Activated T-helper 1 cell treated with anti-CD3 and anti-CD28 coated beads, Interleukin-12 subunit alpha, Interleukin-12 subunit beta, Interleukin-2, Interleukin-4 antibody, amounts not matched to agents 30 ng/mL and 10 ng/mL and 1 ng/mL, durations not matched to agents 14 hours and 24 hours and 36 hours (primary cell): ENCODE data around the gene OSBPL9. TPM values are rescaled to one million over a fixed set of nuclear protein-coding genes. Genes with fewer than 3 reads are reported as not detected.

Experiments
- DNase-seq: peaks from one replicate; pipeline ENCODE4 v3.0.0; 2021; ENCODE audit warnings: low spot score
- H3K27ac Mint-ChIP-seq: one replicate; pipeline ENCODE4 v1.8.0; 2021; ENCODE audit warnings: mild to moderate bottlenecking, mixed read lengths
- H3K27me3 Mint-ChIP-seq: one replicate; pipeline ENCODE4 v1.8.0; 2022; ENCODE audit warnings: mild to moderate bottlenecking, moderate library complexity, mixed read lengths; ENCODE audit not compliant: insufficient read depth
- H3K36me3 Mint-ChIP-seq: one replicate; pipeline ENCODE4 v1.8.0; 2021; ENCODE audit warnings: low read depth, mixed read lengths
- H3K4me1 Mint-ChIP-seq: one replicate; pipeline ENCODE4 v1.8.0; 2021; ENCODE audit warnings: low read depth, mixed read lengths
- H3K4me3 Mint-ChIP-seq: one replicate; pipeline ENCODE4 v1.8.0; 2021; ENCODE audit warnings: mild to moderate bottlenecking, moderate library complexity, mixed read lengths
- H3K9me3 Mint-ChIP-seq: one replicate; pipeline ENCODE4 v1.8.0; 2021; ENCODE audit warnings: mixed read lengths
- intact Hi-C: fragments of 100-400 bp; cut with micrococcal nuclease; formaldehyde crosslinking; loops from one replicate; pipeline ENCODE4 v1.15.1; 2024
- total RNA-seq: library from RNA; stranded (reverse); gene quantifications from 2 replicates; pipeline ENCODE4 v1.2.3, GENCODE V29; 2022

OSBPL9 gene
- total RNA-seq, 1 donor from 2014 or later, result 48.1 TPM

- intact Hi-C loops, result no loop called here
- Mint-ChIP-seq H3K36me3 (no peaks in the 10 kb centered on the region), H3K27me3 (no peaks in the 10 kb centered on the region), H3K9me3 (peaks cover 5% of the 10 kb centered on the region), H3K4me1 (peaks cover 8% of the 10 kb centered on the region), H3K4me3 (no peak overlapping the region), H3K27ac (no peak overlapping the region)
- DNase-seq, result no peak
Measured at GRCh38 chr1:51716746-51717145, 99.9 kb downstream of the OSBPL9 start.

GRCh38 chr1:51717842-51718241 lies 101.0 kb downstream of the OSBPL9 start:
- Mint-ChIP-seq H3K36me3 (no peaks in the 10 kb centered on the region), H3K9me3 (peaks cover 5% of the 10 kb centered on the region)

GRCh38 chr1:51719146-51719545 lies 102.3 kb downstream of the OSBPL9 start:
- H3K27me3 Mint-ChIP-seq, result no peaks in the 10 kb centered on the region
- no peak overlapping the region for H3K27ac Mint-ChIP-seq
- DNase-seq, result no peak
- H3K4me1 Mint-ChIP-seq, result peaks cover 8% of the 10 kb centered on the region
- no peak overlapping the region for H3K4me3 Mint-ChIP-seq
- intact Hi-C loops, result no loop called here
- peaks cover 5% of the 10 kb centered on the region for H3K9me3 Mint-ChIP-seq
- H3K36me3 Mint-ChIP-seq, result no peaks in the 10 kb centered on the region

More at GRCh38 chr1:51717842-51718241, 101.0 kb downstream of the OSBPL9 start:
- H3K27me3 Mint-ChIP-seq, result no peaks in the 10 kb centered on the region
- H3K27ac Mint-ChIP-seq, result no peak overlapping the region
- intact Hi-C loops, result no loop called here
- H3K4me1 Mint-ChIP-seq, result peaks cover 8% of the 10 kb centered on the region
- no peak for DNase-seq
- no peak overlapping the region for H3K4me3 Mint-ChIP-seq

GRCh38 chr1:51724797-51725196 lies 107.9 kb downstream of the OSBPL9 start:
- DNase-seq, result no peak
- intact Hi-C loops, result loop anchor here (5.0 to 10.0 kb wide), 4 partner anchors 43 to 1603 kb away; partner anchors contain the start of genes CDKN2C and LRP8

GRCh38 chr1:51726051-51726450 lies 109.2 kb downstream of the OSBPL9 start:
- H3K27ac Mint-ChIP-seq, result no peak overlapping the region
- DNase-seq, result no peak
- H3K27me3 Mint-ChIP-seq, result no peaks in the 10 kb centered on the region
- H3K9me3 Mint-ChIP-seq, result no peaks in the 10 kb centered on the region
- intact Hi-C loops, result loop anchor here (5.0 to 10.0 kb wide), 4 partner anchors 41 to 1601 kb away; partner anchors contain the start of genes CDKN2C and LRP8
- H3K4me1 Mint-ChIP-seq, result peaks cover 23% of the 10 kb centered on the region
- H3K36me3 Mint-ChIP-seq, result no peaks in the 10 kb centered on the region
- no peak overlapping the region for H3K4me3 Mint-ChIP-seq

More at GRCh38 chr1:51724797-51725196, 107.9 kb downstream of the OSBPL9 start:
- Mint-ChIP-seq H3K4me3 (no peak overlapping the region), H3K9me3 (no peaks in the 10 kb centered on the region), H3K4me1 (peaks cover 13% of the 10 kb centered on the region), H3K27ac (no peak overlapping the region), H3K36me3 (no peaks in the 10 kb centered on the region), H3K27me3 (no peaks in the 10 kb centered on the region)

GRCh38 chr1:51726544-51727225 lies 109.8 kb downstream of the OSBPL9 start:
- Mint-ChIP-seq H3K4me3 (no peak overlapping the region), H3K27me3 (no peaks in the 10 kb centered on the region), H3K4me1 (peaks cover 24% of the 10 kb centered on the region), H3K36me3 (no peaks in the 10 kb centered on the region), H3K9me3 (no peaks in the 10 kb centered on the region), H3K27ac (no peak overlapping the region)
- intact Hi-C loops, result loop anchor here (5.0 to 10.0 kb wide), 4 partner anchors 41 to 1601 kb away; partner anchors contain the start of genes CDKN2C and LRP8
- no peak for DNase-seq

GRCh38 chr1:51727366-51727765 lies 110.5 kb downstream of the OSBPL9 start:
- Mint-ChIP-seq H3K4me1 (peaks cover 24% of the 10 kb centered on the region), H3K9me3 (no peaks in the 10 kb centered on the region), H3K27me3 (no peaks in the 10 kb centered on the region), H3K4me3 (no peak overlapping the region), H3K27ac (no peak overlapping the region), H3K36me3 (no peaks in the 10 kb centered on the region)
- DNase-seq, result no peak
- intact Hi-C loops, result loop anchor here (5.0 to 10.0 kb wide), 4 partner anchors 40 to 1600 kb away; partner anchors contain the start of genes CDKN2C and LRP8

GRCh38 chr1:51728611-51729155 lies 111.8 kb downstream of the OSBPL9 start:
- Mint-ChIP-seq H3K36me3 (no peaks in the 10 kb centered on the region), H3K4me3 (peak overlapping the region; percentile 84), H3K9me3 (no peaks in the 10 kb centered on the region), H3K4me1 (peaks cover 24% of the 10 kb centered on the region), H3K27me3 (no peaks in the 10 kb centered on the region), H3K27ac (peak overlapping the region; percentile 88)
- intact Hi-C loops, result loop anchor here (1.0 to 10.0 kb wide), 7 partner anchors 39 to 1599 kb away; partner anchors contain the start of genes CDKN2C, EPS15, LRP8 and NRDC
- no peak for DNase-seq

- peak; percentile 94 for DNase-seq
- no peaks in the 10 kb centered on the region for H3K9me3 Mint-ChIP-seq
- H3K36me3 Mint-ChIP-seq, result no peaks in the 10 kb centered on the region
- peaks cover 24% of the 10 kb centered on the region for H3K4me1 Mint-ChIP-seq
- H3K4me3 Mint-ChIP-seq, result peak overlapping the region; percentile 84
- H3K27me3 Mint-ChIP-seq, result no peaks in the 10 kb centered on the region
- H3K27ac Mint-ChIP-seq, result peak overlapping the region; percentile 88
- intact Hi-C loops, result loop anchor here (1.0 to 10.0 kb wide), 7 partner anchors 38 to 1598 kb away; partner anchors contain the start of genes CDKN2C, EPS15, LRP8 and NRDC
Measured at GRCh38 chr1:51729156-51729823, 112.4 kb downstream of the OSBPL9 start.

GRCh38 chr1:51729824-51730301 lies 113.0 kb downstream of the OSBPL9 start:
- peak overlapping the region; percentile 84 for H3K4me3 Mint-ChIP-seq
- H3K9me3 Mint-ChIP-seq, result no peaks in the 10 kb centered on the region
- peak overlapping the region; percentile 88 for H3K27ac Mint-ChIP-seq
- intact Hi-C loops, result loop anchor here (1.0 to 10.0 kb wide), 9 partner anchors 8 to 1597 kb away; partner anchors contain the start of genes CDKN2C, EPS15, LRP8 and NRDC
- H3K4me1 Mint-ChIP-seq, result peaks cover 29% of the 10 kb centered on the region
- H3K36me3 Mint-ChIP-seq, result peaks cover under 1% of the 10 kb centered on the region
- H3K27me3 Mint-ChIP-seq, result no peaks in the 10 kb centered on the region
- no peak for DNase-seq

- Mint-ChIP-seq H3K4me3 (no peak overlapping the region), H3K9me3 (no peaks in the 10 kb centered on the region), H3K4me1 (peaks cover 48% of the 10 kb centered on the region), H3K27me3 (no peaks in the 10 kb centered on the region), H3K27ac (no peak overlapping the region), H3K36me3 (peaks cover 2% of the 10 kb centered on the region)
- intact Hi-C loops, result loop anchor here (5.0 kb wide), 1 partner anchor 495 kb away; the partner anchor contains the start of gene RNF11
- no peak for DNase-seq
Measured at GRCh38 chr1:51731998-51732397, 115.1 kb downstream of the OSBPL9 start.

GRCh38 chr1:51732701-51733425 lies 116.0 kb downstream of the OSBPL9 start:
- Mint-ChIP-seq H3K4me1 (peaks cover 47% of the 10 kb centered on the region), H3K27ac (no peak overlapping the region), H3K9me3 (no peaks in the 10 kb centered on the region), H3K36me3 (peaks cover 2% of the 10 kb centered on the region), H3K4me3 (no peak overlapping the region), H3K27me3 (no peaks in the 10 kb centered on the region)
- no peak for DNase-seq
- intact Hi-C loops, result loop anchor here (5.0 kb wide), 1 partner anchor 496 kb away; the partner anchor contains the start of gene RNF11
